IPS-18a (cell line): ENCODE results near the gene CDH3.

Experiments used
- H3K27ac ChIP-seq: one replicate; pipeline ENCODE4 v1.5.1; 2013; ENCODE audit warnings: low read length
- H3K27me3 ChIP-seq: one replicate; pipeline ENCODE4 v1.6.1; 2013; ENCODE audit warnings: mild to moderate bottlenecking, low read length; ENCODE audit not compliant: control insufficient read depth, insufficient read depth
- H3K36me3 ChIP-seq: one replicate; pipeline ENCODE4 v1.6.1; 2013; ENCODE audit warnings: low read depth, low read length; ENCODE audit not compliant: control insufficient read depth
- H3K4me1 ChIP-seq: one replicate; pipeline ENCODE4 v1.6.1; 2013; ENCODE audit warnings: low read depth, low read length; ENCODE audit not compliant: control insufficient read depth
- H3K4me3 ChIP-seq: one replicate; pipeline ENCODE4 v1.5.1; 2013; ENCODE audit warnings: low read length
- H3K9ac ChIP-seq: one replicate; pipeline ENCODE4 v1.6.1; 2013; ENCODE audit warnings: mild to moderate bottlenecking, low read length, moderate library complexity
- H3K9me3 ChIP-seq: one replicate; pipeline ENCODE4 v1.6.1; 2013; ENCODE audit warnings: low read depth, low read length; ENCODE audit not compliant: control insufficient read depth

The CDH3 gene

GRCh38 chr16:68681038-68681437 is 35.9 kb downstream of the CDH3 start:
- Histone ChIP-seq H3K4me1 (no peaks in the 10 kb centered on the region), H3K9ac (no peak overlapping the region), H3K9me3 (no peaks in the 10 kb centered on the region), H3K27me3 (no peaks in the 10 kb centered on the region), H3K4me3 (no peak overlapping the region), H3K36me3 (peaks cover 55% of the 10 kb centered on the region), H3K27ac (no peak overlapping the region)

GRCh38 chr16:68685685-68686478 is 40.8 kb downstream of the CDH3 start:
- Histone ChIP-seq H3K36me3 (peaks cover 60% of the 10 kb centered on the region), H3K27ac (no peak overlapping the region), H3K27me3 (no peaks in the 10 kb centered on the region), H3K4me3 (no peak overlapping the region), H3K9ac (no peak overlapping the region), H3K9me3 (no peaks in the 10 kb centered on the region), H3K4me1 (no peaks in the 10 kb centered on the region)

- peaks cover 59% of the 10 kb centered on the region for H3K36me3 ChIP-seq
These were observed 41.8 kb downstream of the CDH3 start for GRCh38 chr16:68686905-68687304.

GRCh38 chr16:68689921-68690320 is 44.8 kb downstream of the CDH3 start:
- Histone ChIP-seq H3K4me1 (no peaks in the 10 kb centered on the region), H3K27me3 (no peaks in the 10 kb centered on the region), H3K9ac (no peak overlapping the region), H3K9me3 (no peaks in the 10 kb centered on the region), H3K36me3 (peaks cover 69% of the 10 kb centered on the region), H3K4me3 (no peak overlapping the region), H3K27ac (no peak overlapping the region)

More at GRCh38 chr16:68686905-68687304, 41.8 kb downstream of the CDH3 start:
- Histone ChIP-seq H3K9me3 (no peaks in the 10 kb centered on the region), H3K4me3 (no peak overlapping the region), H3K4me1 (no peaks in the 10 kb centered on the region), H3K27me3 (no peaks in the 10 kb centered on the region), H3K27ac (no peak overlapping the region), H3K9ac (no peak overlapping the region)

- H3K27me3 ChIP-seq, result no peaks in the 10 kb centered on the region
- peaks cover 62% of the 10 kb centered on the region for H3K36me3 ChIP-seq
- H3K9me3 ChIP-seq, result no peaks in the 10 kb centered on the region
- H3K4me1 ChIP-seq, result no peaks in the 10 kb centered on the region
- H3K9ac ChIP-seq, result no peak overlapping the region
- no peak overlapping the region for H3K4me3 ChIP-seq
- no peak overlapping the region for H3K27ac ChIP-seq
These were observed 50.5 kb downstream of the CDH3 start for GRCh38 chr16:68695575-68695974.

GRCh38 chr16:68696514-68696913 is 51.4 kb downstream of the CDH3 start:
- Histone ChIP-seq H3K4me1 (no peaks in the 10 kb centered on the region), H3K36me3 (peaks cover 60% of the 10 kb centered on the region), H3K4me3 (no peak overlapping the region), H3K27me3 (no peaks in the 10 kb centered on the region), H3K9ac (no peak overlapping the region), H3K9me3 (no peaks in the 10 kb centered on the region), H3K27ac (no peak overlapping the region)

GRCh38 chr16:68698091-68698490 is 53.0 kb downstream of the CDH3 start:
- Histone ChIP-seq H3K27me3 (no peaks in the 10 kb centered on the region), H3K9me3 (no peaks in the 10 kb centered on the region), H3K4me1 (no peaks in the 10 kb centered on the region), H3K9ac (no peak overlapping the region), H3K36me3 (peaks cover 45% of the 10 kb centered on the region), H3K27ac (no peak overlapping the region), H3K4me3 (no peak overlapping the region)

- Histone ChIP-seq H3K9me3 (no peaks in the 10 kb centered on the region), H3K36me3 (peaks cover 29% of the 10 kb centered on the region), H3K27me3 (no peaks in the 10 kb centered on the region), H3K27ac (no peak overlapping the region), H3K9ac (no peak overlapping the region), H3K4me3 (no peak overlapping the region), H3K4me1 (no peaks in the 10 kb centered on the region)
These were observed 55.0 kb downstream of the CDH3 start for GRCh38 chr16:68700120-68700519.

GRCh38 chr16:68700831-68701230 is 55.7 kb downstream of the CDH3 start:
- Histone ChIP-seq H3K9me3 (no peaks in the 10 kb centered on the region), H3K4me3 (no peak overlapping the region), H3K4me1 (no peaks in the 10 kb centered on the region), H3K27ac (no peak overlapping the region), H3K36me3 (peaks cover 22% of the 10 kb centered on the region), H3K9ac (no peak overlapping the region), H3K27me3 (no peaks in the 10 kb centered on the region)

- no peak overlapping the region for H3K4me3 ChIP-seq
- no peaks in the 10 kb centered on the region for H3K4me1 ChIP-seq
- H3K9me3 ChIP-seq, result no peaks in the 10 kb centered on the region
- no peak overlapping the region for H3K9ac ChIP-seq
- no peak overlapping the region for H3K27ac ChIP-seq
- no peaks in the 10 kb centered on the region for H3K27me3 ChIP-seq
- no peaks in the 10 kb centered on the region for H3K36me3 ChIP-seq
These were observed 59.2 kb downstream of the CDH3 start for GRCh38 chr16:68704232-68704867.

GRCh38 chr16:68707340-68708152 is 62.4 kb downstream of the CDH3 start:
- Histone ChIP-seq H3K27me3 (no peaks in the 10 kb centered on the region), H3K27ac (no peak overlapping the region), H3K36me3 (no peaks in the 10 kb centered on the region), H3K9ac (no peak overlapping the region), H3K4me3 (no peak overlapping the region), H3K4me1 (no peaks in the 10 kb centered on the region), H3K9me3 (no peaks in the 10 kb centered on the region)
